Measurements from ENCODE around the gene SCAMP5. TPM values are rescaled to one million over a fixed set of nuclear protein-coding genes. Genes with fewer than 3 reads are reported as not detected.

Gene SCAMP5
- total and polyA plus RNA-seq, 2 of the 13 experiments (the other 11 are each of a cell fraction or from before 2014, with no cell fraction given) = 34.3 to 49.0 TPM

- TF ChIP-seq ZNF883 (CRISPR knock-in tag; IDR thresholded peaks at IDR 0.05; ENCODE audit: not compliant biosample characterization) = peak; percentile 76
- TF ChIP-seq MED13 (CRISPR knock-in tag; IDR thresholded peaks at IDR 0.05) = peak; percentile 73; the same call in 1 of the 2 replicates
- TF ChIP-seq GLI4 (CRISPR knock-in tag; IDR thresholded peaks at IDR 0.05; ENCODE audit: borderline replicate concordance) = 0 out of 2 replicates have a peak, but pooled peaks have one; percentile 38
- peak; percentile 74; the same call in 1 of the 2 replicates for TF ChIP-seq PITX1 (CRISPR knock-in tag; IDR thresholded peaks at IDR 0.05)
- peak; percentile 54; the same call in 1 of the 2 replicates for TF ChIP-seq CBFB (CRISPR knock-in tag; IDR thresholded peaks at IDR 0.05)
- TF ChIP-seq CREM (IDR thresholded peaks at IDR 0.05) = no peak
- no peak for TF ChIP-seq CREM (CRISPR knock-in tag; IDR thresholded peaks at IDR 0.05)
- TF ChIP-seq SNAI1 (CRISPR knock-in tag; IDR thresholded peaks at IDR 0.05; ENCODE audit: borderline replicate concordance) = 0 out of 2 replicates have a peak, but pooled peaks have one; percentile 64
- peak; percentile 53 for TF ChIP-seq ZNF747 (CRISPR knock-in tag; IDR thresholded peaks at IDR 0.05; ENCODE audit: borderline replicate concordance)
- no peak for TF ChIP-seq ZNF775 (CRISPR knock-in tag; IDR thresholded peaks at IDR 0.05; ENCODE audit: borderline replicate concordance)
- TF ChIP-seq STAG1 (CRISPR knock-in tag; IDR thresholded peaks at IDR 0.05) = no peak
- TF ChIP-seq MIXL1 (CRISPR knock-in tag; IDR thresholded peaks at IDR 0.05) = peak; percentile 48; the same call in 1 of the 2 replicates
- no peak for TF ChIP-seq ZNF75D (CRISPR knock-in tag; IDR thresholded peaks at IDR 0.05; ENCODE audit: borderline replicate concordance)
- 0 out of 2 replicates have a peak, but pooled peaks have one; percentile 21 for TF ChIP-seq ZNF670 (CRISPR knock-in tag; IDR thresholded peaks at IDR 0.05; ENCODE audit: borderline replicate concordance)
- TF ChIP-seq, protein P1, sequence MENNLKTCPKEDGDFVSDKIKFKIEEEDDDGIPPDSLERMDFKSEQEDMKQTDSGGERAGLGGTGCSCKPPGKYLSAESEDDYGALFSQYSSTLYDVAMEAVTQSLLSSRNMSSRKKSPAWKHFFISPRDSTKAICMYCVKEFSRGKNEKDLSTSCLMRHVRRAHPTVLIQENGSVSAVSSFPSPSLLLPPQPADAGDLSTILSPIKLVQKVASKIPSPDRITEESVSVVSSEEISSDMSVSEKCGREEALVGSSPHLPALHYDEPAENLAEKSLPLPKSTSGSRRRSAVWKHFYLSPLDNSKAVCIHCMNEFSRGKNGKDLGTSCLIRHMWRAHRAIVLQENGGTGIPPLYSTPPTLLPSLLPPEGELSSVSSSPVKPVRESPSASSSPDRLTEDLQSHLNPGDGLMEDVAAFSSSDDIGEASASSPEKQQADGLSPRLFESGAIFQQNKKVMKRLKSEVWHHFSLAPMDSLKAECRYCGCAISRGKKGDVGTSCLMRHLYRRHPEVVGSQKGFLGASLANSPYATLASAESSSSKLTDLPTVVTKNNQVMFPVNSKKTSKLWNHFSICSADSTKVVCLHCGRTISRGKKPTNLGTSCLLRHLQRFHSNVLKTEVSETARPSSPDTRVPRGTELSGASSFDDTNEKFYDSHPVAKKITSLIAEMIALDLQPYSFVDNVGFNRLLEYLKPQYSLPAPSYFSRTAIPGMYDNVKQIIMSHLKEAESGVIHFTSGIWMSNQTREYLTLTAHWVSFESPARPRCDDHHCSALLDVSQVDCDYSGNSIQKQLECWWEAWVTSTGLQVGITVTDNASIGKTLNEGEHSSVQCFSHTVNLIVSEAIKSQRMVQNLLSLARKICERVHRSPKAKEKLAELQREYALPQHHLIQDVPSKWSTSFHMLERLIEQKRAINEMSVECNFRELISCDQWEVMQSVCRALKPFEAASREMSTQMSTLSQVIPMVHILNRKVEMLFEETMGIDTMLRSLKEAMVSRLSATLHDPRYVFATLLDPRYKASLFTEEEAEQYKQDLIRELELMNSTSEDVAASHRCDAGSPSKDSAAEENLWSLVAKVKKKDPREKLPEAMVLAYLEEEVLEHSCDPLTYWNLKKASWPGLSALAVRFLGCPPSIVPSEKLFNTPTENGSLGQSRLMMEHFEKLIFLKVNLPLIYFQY (CRISPR knock-in tag; IDR thresholded peaks at IDR 0.05; ENCODE audit: borderline replicate concordance) = peak; percentile 92
- TF ChIP-seq ZFP36L1 (CRISPR knock-in tag; IDR thresholded peaks at IDR 0.05) = peak; percentile 86
- no peak for TF ChIP-seq THYN1 (CRISPR knock-in tag; IDR thresholded peaks at IDR 0.05; ENCODE audit: borderline replicate concordance, low read depth)
- TF ChIP-seq BRCA1 (CRISPR knock-in tag; IDR thresholded peaks at IDR 0.05) = peak; percentile 94; the same call in 1 of the 2 replicates
- TF ChIP-seq ARNT (IDR thresholded peaks at IDR 0.05) = no peak
- TF ChIP-seq MEF2D (CRISPR knock-in tag; IDR thresholded peaks at IDR 0.05) = peak; percentile 62; the same call in 1 of the 2 replicates
- TF ChIP-seq PBX3 (CRISPR knock-in tag; IDR thresholded peaks at IDR 0.05; ENCODE audit: borderline replicate concordance) = peak; percentile 82; the same call in 1 of the 2 replicates
- peak; percentile 86; the same call in 1 of the 2 replicates for TF ChIP-seq ZNF256 (CRISPR knock-in tag; conservative IDR thresholded peaks at IDR 0.05)
Observed at GRCh38 chr15:74995182-74995778, at the start of gene SCAMP5 (continued).

All from HepG2 (cell line).